ENCODE data around the gene EXD3. TPM values are rescaled to one million over a fixed set of nuclear protein-coding genes. Genes with fewer than 3 reads are reported as not detected.
A peak's percentile ranks its signal among the peaks of the same experiment; 100 is the strongest.

EXD3 gene
- total RNA-seq, 1 donor from 2014 or later, result 19.9 TPM

DNA sequence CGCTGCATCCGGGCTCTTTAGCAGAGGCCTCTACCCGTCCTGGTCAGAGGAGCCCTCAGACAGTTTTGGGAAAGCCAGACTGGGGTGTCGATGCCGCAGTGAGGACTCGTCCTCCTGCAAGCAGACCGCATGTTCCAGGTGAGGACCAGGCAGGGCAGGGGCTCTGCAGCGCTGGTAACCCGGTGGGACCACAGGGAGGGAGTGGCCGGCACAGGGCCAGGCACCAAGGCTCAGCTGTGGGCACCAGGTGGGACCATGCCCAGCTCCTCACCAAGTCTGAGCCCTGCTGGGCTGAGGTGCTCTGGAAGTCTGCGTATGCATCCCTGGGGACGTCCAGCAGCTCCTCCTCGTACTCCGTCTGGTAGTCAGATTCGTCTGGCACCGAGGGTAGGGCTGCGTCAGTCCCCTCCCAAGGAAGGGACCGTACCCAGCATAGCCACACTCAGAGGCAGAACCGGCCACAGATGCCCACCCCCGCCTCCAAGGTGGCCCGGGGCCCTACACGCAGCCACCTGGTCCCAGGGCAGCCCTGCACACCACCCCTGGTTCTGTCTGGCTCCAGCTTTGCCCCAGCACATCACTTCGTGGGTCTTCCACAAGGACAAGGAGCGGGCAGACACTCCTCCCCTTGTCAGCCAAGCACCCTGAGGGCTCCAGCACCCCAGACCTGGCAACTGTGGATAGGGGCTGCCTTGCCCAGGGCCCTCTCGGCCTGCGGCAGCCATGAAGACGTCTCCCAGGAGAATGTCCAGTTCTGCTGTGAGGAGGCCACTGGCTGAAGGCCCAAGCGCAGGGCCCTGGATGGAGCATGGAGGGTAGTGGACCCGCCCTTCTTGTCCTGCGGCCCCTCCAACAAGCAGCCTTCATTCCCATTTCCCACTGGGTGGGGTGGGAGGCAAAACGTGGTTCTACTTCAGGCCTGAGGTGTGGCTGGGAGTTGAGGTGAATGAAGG is 37.7 kb upstream of the EXD3 start:
- TF ChIP-seq, protein P1, sequence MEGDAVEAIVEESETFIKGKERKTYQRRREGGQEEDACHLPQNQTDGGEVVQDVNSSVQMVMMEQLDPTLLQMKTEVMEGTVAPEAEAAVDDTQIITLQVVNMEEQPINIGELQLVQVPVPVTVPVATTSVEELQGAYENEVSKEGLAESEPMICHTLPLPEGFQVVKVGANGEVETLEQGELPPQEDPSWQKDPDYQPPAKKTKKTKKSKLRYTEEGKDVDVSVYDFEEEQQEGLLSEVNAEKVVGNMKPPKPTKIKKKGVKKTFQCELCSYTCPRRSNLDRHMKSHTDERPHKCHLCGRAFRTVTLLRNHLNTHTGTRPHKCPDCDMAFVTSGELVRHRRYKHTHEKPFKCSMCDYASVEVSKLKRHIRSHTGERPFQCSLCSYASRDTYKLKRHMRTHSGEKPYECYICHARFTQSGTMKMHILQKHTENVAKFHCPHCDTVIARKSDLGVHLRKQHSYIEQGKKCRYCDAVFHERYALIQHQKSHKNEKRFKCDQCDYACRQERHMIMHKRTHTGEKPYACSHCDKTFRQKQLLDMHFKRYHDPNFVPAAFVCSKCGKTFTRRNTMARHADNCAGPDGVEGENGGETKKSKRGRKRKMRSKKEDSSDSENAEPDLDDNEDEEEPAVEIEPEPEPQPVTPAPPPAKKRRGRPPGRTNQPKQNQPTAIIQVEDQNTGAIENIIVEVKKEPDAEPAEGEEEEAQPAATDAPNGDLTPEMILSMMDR (IDR thresholded peaks at IDR 0.05; ENCODE audit: unreplicated experiment), result no peak
- no peak overlapping the region for H3K27ac Mint-ChIP-seq (ENCODE audit: unreplicated experiment)
- no peaks in the 10 kb centered on the region for H3K4me1 Mint-ChIP-seq (ENCODE audit: unreplicated experiment)

DNA sequence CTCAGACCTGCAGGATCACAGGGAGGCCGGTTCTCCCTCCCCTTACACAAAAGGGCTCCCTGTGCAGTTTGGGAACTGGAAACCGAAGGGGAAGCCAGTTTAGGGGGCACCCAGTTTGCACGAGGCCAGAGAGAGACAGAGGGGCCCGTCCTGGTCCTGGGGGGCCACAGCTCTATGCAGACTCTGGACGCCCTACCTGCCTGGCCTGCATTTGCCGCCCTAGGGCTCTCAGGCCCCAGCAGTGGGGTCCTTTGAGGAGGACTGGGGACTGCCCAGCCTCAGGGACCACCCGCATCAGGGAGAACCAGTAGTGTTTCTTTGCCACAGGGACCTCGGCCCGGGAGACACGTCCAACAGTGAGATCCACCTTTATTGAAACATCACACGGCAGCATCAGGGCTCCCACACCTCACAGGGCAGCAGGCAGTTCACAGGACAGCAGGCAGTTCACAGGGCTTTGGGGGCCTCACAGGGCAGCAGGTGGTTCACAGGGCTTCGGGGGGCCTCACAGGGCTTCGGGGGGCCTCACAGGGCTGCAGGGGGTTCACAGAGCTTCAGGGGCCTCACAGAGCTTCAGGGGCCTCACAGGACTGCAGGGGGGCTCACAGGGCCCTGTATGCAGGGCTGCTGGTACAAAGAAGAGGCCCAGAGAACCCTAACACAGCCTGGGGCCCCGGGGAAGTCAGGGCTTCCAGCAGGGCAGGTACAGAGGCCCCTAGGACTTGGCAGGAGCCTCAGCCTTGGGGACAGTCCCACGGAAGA is 36.8 kb upstream of the EXD3 start:
- Mint-ChIP-seq H3K36me3 (ENCODE audit: low read depth, unreplicated experiment) (no peaks in the 10 kb centered on the region), H3K9me3 (ENCODE audit: unreplicated experiment) (no peaks in the 10 kb centered on the region), H3K4me3 (ENCODE audit: unreplicated experiment) (peak overlapping the region; percentile 21), H3K27me3 (ENCODE audit: unreplicated experiment) (peaks cover 3% of the 10 kb centered on the region), H3K4me1 (ENCODE audit: unreplicated experiment) (no peaks in the 10 kb centered on the region), H3K27ac (ENCODE audit: unreplicated experiment) (no peak overlapping the region)
- TF ChIP-seq, protein P1 (IDR thresholded peaks at IDR 0.05; ENCODE audit: unreplicated experiment), result no peak
- no peak for DNase-seq (ENCODE audit: low spot score)

More for the DNA sequence above, 37.7 kb upstream of the EXD3 start:
- no peak overlapping the region for H3K4me3 Mint-ChIP-seq (ENCODE audit: unreplicated experiment)
- DNase-seq (ENCODE audit: low spot score), result peak; percentile 4
- H3K27me3 Mint-ChIP-seq (ENCODE audit: unreplicated experiment), result peaks cover 3% of the 10 kb centered on the region
- H3K36me3 Mint-ChIP-seq (ENCODE audit: low read depth, unreplicated experiment), result no peaks in the 10 kb centered on the region
- no peaks in the 10 kb centered on the region for H3K9me3 Mint-ChIP-seq (ENCODE audit: unreplicated experiment)

DNA sequence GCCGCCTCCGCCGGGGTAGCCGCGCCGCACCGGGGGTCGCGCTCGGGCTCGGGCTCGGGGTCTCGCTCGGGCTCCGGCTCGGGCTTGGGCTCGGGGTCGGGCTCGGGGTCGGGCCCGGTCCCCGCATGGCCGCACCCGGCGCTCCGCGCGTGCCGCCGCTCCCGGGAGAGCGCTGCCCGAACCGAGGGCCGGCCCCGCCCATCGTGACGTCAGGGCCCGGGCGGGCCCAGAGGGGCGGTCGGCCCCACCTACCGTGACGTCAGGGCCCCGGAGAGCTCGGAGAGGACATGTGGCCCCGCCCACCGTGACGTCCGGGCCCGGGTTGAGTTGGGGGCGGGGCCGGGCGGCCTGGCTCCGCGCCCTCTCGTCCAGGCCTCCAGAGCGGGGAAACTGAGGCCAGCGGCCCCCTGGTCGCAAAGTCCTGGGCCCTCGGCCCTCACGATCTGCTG is 36.2 kb upstream of the EXD3 start, which contains the start of gene NSMF:
Gene NSMF, minus strand, starts transcription at position 183 of the 449 bp plus-strand sequence. CDS start 232 bp downstream, outside the sequence.
- Mint-ChIP-seq H3K9me3 (ENCODE audit: unreplicated experiment) (no peaks in the 10 kb centered on the region), H3K27ac (ENCODE audit: unreplicated experiment) (no peak within 1 kb of the TSS), H3K4me3 (ENCODE audit: unreplicated experiment) (peak within 1 kb of the TSS; percentile 21), H3K27me3 (ENCODE audit: unreplicated experiment) (peaks cover 3% of the 10 kb centered on the region), H3K36me3 (ENCODE audit: low read depth, unreplicated experiment) (no peaks in the 10 kb centered on the region), H3K4me1 (ENCODE audit: unreplicated experiment) (no peaks in the 10 kb centered on the region)
- TF ChIP-seq, protein P1 (IDR thresholded peaks at IDR 0.05; ENCODE audit: unreplicated experiment), result no peak
- DNase-seq (ENCODE audit: low spot score), result peak; percentile 93

DNA sequence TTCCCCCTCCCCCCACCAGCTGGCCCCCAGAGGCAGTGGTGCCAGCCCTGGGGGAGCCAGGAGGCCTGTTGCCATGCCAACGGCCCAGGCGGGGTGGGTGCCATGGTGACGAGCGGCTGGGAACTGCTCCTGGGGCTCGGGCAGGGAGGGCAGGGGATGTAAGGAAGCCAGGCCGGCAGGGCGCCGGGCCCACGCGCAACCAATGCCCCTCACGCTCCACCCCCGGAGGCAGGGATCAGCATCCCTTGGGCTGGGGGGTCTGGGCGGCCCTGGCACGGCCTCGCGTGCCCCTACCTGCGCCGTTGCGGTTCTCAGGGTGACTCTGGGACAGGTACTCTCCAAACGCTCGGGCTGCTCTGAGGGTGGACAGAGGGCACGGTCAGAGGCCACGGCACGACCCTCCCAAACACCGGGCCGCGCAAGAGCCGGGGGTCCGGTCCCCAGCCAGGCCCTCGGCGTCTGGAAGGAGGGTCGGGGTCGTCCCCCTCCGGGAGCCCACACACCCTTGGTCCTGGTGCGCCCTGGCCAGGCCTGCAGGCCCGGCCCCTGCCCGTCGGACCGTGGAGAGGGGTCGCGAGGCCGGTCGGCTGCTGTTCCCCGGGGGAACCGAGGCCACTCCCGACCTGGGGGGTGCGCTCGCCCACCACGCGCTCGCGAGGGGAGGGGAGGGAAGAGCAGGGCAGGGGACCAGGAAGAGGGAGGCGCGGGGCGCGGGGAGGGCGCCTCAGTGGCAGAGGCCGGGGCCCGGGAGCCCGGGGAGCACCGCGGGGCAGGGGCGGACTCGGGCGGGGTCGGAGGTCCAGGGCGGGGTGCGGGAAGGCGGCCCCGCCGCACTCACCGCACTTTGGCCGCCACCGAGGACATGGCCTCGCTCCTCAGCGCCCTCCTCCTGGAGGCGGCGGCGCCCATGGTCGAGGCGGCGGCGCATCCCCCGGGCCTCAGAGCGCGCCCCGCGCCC is 35.5 kb upstream of the EXD3 start:
- H3K4me3 Mint-ChIP-seq (ENCODE audit: unreplicated experiment), result no peak overlapping the region
- peak; percentile 23 for DNase-seq (ENCODE audit: low spot score)

More for the DNA sequence above, 35.5 kb upstream of the EXD3 start:
- H3K27ac Mint-ChIP-seq (ENCODE audit: unreplicated experiment), result no peak overlapping the region
- H3K9me3 Mint-ChIP-seq (ENCODE audit: unreplicated experiment), result no peaks in the 10 kb centered on the region
- H3K36me3 Mint-ChIP-seq (ENCODE audit: low read depth, unreplicated experiment), result no peaks in the 10 kb centered on the region
- H3K4me1 Mint-ChIP-seq (ENCODE audit: unreplicated experiment), result no peaks in the 10 kb centered on the region
- TF ChIP-seq, protein P1 (IDR thresholded peaks at IDR 0.05; ENCODE audit: unreplicated experiment), result no peak
- peaks cover 3% of the 10 kb centered on the region for H3K27me3 Mint-ChIP-seq (ENCODE audit: unreplicated experiment)

All from endothelial cell (in vitro differentiated cells).